Spleen (tissue), 7 donors: ENCODE results near the gene PLA2G4E.

ENCODE experiments used
- CTCF ChIP-seq, 11 experiments: fragments of 200-600 bp in 7 of 11; fragments of 450-650 bp in 4 of 11; sonication (generic) in 4 of 11; IDR thresholded peaks in 8 of 11; conservative IDR thresholded peaks in 3 of 11; 1 replicate in 7 of 11; 2 replicates in 4 of 11; pipeline versions ENCODE4 v1.4.0 to v1.8.0; 2016 to 2021; ENCODE audit warnings: antibody characterized with exemption in 11 of 11, inconsistent platforms in 4 of 11, mild to moderate bottlenecking in 1 of 11
- POLR2A ChIP-seq, 3 donors: fragments of 450-650 bp; IDR thresholded peaks; one replicate each; pipeline ENCODE4 v1.5.1; 2017; ENCODE audit warnings: antibody characterized with exemption in 3 of 3, mild to moderate bottlenecking in 1 of 3
- POLR2AphosphoS5 ChIP-seq, 3 donors: sonication (generic); formaldehyde crosslinking; IDR thresholded peaks; one replicate each; pipeline ENCODE4 v1.5.1; 2017; ENCODE audit warnings: antibody characterized with exemption in 3 of 3
- donor health status: DM: no; HTN: no; CAD: no; lungs with moderate emphysema.
- donor health status: DM: no; HTN: no; CAD: no.
- donor health status: DM: no; HTN: no; CAD: no.

GRCh38 chr15:42002333-42002732, 18.5 kb downstream of the PLA2G4E start:
- no peak for TF ChIP-seq CTCF (IDR thresholded peaks at IDR 0.05 in 8 of 11, conservative IDR thresholded peaks at IDR 0.05 in 3 of 11)
- TF ChIP-seq POLR2A (IDR thresholded peaks at IDR 0.05) = no peak
- no peak for TF ChIP-seq POLR2AphosphoS5 (IDR thresholded peaks at IDR 0.05)
